Skeletal muscle tissue (tissue), 4 donors: ENCODE measurements around the gene ATP2B3. TPM values are rescaled to one million over a fixed set of nuclear protein-coding genes. Genes with fewer than 3 reads are reported as not detected.

Experiments used
- H3K27ac ChIP-seq: one replicate; pipeline ENCODE4 v1.7.0; 2013; ENCODE audit warnings: mild to moderate bottlenecking, low read depth, low read length, inconsistent platforms
- H3K27me3 ChIP-seq, 3 donors: one replicate each; pipeline ENCODE4 v1.7.0; 2013; ENCODE audit warnings: low read length in 3 of 3; ENCODE audit not compliant: control insufficient read depth in 3 of 3, insufficient read depth in 3 of 3
- H3K36me3 ChIP-seq, 3 donors: one replicate each; pipeline ENCODE4 v1.7.0; 2013; ENCODE audit warnings: low read length in 3 of 3; ENCODE audit not compliant: control insufficient read depth in 3 of 3, insufficient read depth in 3 of 3
- H3K4me1 ChIP-seq, 3 donors: one replicate each; pipeline ENCODE4 v1.7.0; 2013; ENCODE audit warnings: low read length in 3 of 3, mild to moderate bottlenecking in 3 of 3; ENCODE audit not compliant: control insufficient read depth in 3 of 3, insufficient read depth in 3 of 3
- H3K4me3 ChIP-seq, 3 donors: one replicate each; pipeline ENCODE4 v1.7.0; 2013; ENCODE audit warnings: low read length in 3 of 3
- H3K9ac ChIP-seq, 3 donors: one replicate each; pipeline ENCODE4 v1.7.0; 2013; ENCODE audit warnings: low read length in 3 of 3, mild to moderate bottlenecking in 3 of 3, moderate library complexity in 2 of 3, low read depth in 1 of 3
- H3K9me3 ChIP-seq, 3 donors: one replicate each; pipeline ENCODE4 v1.7.0; 2013; ENCODE audit warnings: low read length in 3 of 3; ENCODE audit not compliant: control insufficient read depth in 3 of 3
- total RNA-seq: library from RNA; depleted of rRNA; stranded (reverse); fragments of >200 nt; gene quantifications from one replicate; pipeline ENCODE4 v1.2.3, GENCODE V29; 2014
- donor health status: Osteomylitis.

The ATP2B3 gene
- total RNA-seq, 1 donor from 2014 or later = 0.52 TPM

DNA sequence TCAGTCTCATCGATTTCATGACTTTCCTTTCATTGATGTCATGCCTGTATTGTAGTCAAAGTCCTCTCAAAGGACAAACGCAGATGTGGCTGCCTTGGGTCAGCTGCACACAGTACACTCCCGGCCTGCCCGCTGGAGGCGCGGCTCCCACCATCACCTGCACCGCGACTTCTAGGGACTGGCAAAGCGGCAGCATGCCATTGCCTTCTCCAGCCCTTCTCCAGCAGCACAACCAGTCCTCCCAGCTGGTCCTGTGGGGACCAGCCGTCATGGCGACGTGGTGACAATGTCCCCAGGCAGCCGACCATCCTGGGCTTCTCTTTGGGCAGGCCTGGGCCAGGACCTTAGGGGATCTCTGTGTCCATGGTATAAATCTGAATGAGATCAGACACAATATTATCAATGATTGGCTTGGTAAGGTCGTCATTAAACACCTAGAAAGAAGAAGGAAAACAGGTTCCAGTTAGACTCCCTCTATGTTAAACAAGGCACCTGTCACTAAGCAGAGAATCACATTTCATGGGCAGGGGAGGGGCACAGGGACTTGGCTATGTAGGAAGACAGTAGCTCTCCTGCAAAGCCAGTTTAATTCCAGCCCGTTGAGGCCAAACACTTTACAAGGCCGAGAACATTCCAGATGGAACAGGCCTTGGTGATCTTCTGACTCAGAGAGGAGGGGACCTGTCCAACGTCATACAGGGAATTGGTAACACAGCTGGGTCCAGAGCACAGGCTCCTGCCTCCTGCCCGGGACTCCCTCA, 70.8 kb downstream of the ATP2B3 start:
- Histone ChIP-seq H3K27me3 (peaks cover 0 to 3% (median 0%) of the 10 kb centered on the region in 3 donors), H3K4me1 (peaks cover 1 to 13% (median 12%) of the 10 kb centered on the region in 3 donors), H3K36me3 (peaks cover 3 to 9% (median 8%) of the 10 kb centered on the region in 3 donors)

DNA sequence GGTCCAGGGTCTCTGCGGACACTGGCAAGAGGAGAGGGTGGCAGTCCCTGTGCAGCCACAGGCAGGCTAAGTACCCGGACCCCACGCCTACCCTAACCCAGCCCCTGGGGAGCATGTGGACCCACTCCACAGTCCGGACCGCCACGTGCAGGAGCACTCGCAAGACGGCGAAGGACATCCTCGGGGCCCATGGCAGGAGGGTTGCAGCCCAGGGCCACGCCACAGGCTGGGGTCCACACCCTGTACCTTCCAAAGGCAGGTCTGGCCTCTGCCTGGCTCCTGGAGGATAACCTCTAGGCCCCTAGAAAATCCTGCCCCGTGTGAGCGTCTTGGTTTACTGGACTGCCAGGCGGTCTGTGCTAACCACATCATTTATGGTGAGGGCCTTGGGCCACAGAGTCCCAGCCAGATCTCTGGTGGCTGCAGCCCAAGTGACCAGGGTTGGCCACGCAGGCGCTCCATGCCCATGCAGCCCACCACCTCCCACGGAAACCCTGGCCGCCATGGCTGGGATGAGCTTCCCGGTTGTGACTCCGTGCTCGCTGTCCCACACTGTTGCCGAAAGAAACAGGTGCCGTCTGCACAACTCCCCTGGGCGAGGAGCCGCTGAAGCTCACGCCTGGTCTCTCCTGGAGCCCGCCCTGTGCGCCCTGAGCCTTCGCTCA, 71.5 kb downstream of the ATP2B3 start:
- H3K27ac ChIP-seq = no peak overlapping the region
- H3K4me3 ChIP-seq = no peak overlapping the region
- H3K9ac ChIP-seq = no peak overlapping the region
- H3K4me1 ChIP-seq = peaks cover 5 to 20% (median 19%) of the 10 kb centered on the region in 3 donors
- H3K9me3 ChIP-seq = no peaks in the 10 kb centered on the region
- H3K36me3 ChIP-seq = peaks cover 3 to 15% (median 11%) of the 10 kb centered on the region in 3 donors
- peaks cover 0 to 3% (median 0%) of the 10 kb centered on the region in 3 donors for H3K27me3 ChIP-seq

More for the DNA sequence above, 70.8 kb downstream of the ATP2B3 start:
- H3K4me3 ChIP-seq = no peak overlapping the region
- H3K27ac ChIP-seq = no peak overlapping the region
- H3K9me3 ChIP-seq = no peaks in the 10 kb centered on the region
- no peak overlapping the region for H3K9ac ChIP-seq

DNA sequence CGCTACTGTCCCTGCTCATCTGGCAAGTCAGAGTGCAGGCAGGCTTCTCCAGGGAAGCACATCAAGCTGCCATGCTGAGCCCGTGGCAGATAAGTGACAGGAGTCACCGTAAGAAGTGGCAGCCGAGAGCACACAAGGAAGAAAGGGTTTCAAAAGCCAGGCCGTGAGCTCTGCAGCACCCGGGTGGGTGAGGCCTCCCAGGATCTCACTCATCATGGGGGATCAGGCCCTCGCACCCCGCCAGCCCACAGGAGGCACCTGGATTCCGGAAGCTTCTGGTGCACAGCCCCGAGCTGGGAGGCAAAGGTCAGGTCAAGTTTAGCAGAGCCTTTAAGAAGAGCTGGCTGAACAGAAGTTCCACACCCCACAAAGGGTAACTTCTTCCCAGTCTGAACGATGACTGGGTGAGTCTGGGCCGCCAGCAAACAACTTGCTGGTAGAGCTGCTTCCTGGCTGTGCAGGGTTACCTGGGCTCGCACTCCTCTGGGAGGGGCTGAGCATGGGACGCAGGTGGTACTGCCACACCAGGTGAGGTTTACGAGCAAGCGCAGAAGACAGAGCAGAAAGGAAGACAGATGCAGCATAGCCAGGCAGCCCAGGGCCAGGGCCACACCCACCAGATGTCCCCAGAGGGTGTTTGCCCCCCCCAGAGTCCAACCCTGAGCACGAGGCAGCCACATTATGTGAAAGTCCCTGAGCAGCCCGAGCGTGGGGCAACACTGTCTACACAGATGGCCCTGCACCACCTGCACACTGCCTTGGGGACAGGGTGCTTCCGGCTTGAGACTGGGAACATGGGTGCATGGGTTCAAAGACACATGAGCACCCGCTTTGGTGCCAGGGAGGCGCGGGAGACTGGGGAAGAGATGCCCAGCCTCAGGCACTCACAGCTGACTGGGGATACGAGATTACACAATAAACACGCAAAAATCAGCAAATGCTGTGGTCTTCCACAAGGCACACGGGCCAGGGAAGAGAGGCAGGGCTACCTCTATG, 73.8 kb downstream of the ATP2B3 start:
- H3K36me3 ChIP-seq = peaks cover 8 to 18% (median 11%) of the 10 kb centered on the region in 3 donors
- peaks cover 5 to 21% (median 19%) of the 10 kb centered on the region in 3 donors for H3K4me1 ChIP-seq
- H3K9ac ChIP-seq = no peak overlapping the region
- no peak overlapping the region for H3K4me3 ChIP-seq
- H3K27me3 ChIP-seq = peaks cover 0 to 3% (median 0%) of the 10 kb centered on the region in 3 donors
- H3K9me3 ChIP-seq = no peaks in the 10 kb centered on the region
- H3K27ac ChIP-seq = no peak overlapping the region

DNA sequence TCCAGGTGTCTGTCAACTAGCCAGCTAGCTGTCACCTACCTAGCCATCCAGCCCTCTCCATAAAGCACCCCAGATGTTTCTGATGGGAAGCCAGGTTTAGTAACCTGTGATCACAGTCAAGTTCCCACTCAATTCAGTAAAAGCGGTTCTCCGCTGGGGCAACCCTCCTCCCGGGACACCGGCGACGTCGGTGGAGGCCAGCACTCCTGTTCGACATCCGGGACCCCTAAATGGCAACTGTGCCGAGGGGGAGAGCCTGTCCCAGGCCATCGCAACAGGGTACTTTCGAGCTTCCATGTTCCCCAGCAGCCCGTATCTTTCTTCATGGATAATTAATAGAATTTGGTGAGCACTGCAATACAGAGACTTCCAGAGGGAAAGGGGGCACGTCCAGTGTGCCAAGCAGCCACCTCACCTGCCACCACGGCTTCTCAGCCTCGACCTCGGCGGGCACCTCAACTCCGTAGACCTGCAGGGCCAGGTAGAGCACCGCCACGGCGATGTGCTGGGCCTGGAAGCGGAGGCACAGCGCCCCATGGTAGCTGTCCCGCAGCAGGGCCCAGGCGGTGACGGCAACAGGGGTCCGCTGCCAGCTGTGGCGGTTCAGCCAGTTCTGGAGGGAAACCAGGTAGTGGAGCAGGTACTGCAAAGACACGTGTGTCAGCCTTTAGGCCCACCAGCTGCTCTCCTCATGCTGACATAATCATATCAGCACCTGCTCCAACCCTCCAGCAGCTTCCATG, 74.8 kb downstream of the ATP2B3 start:
- Histone ChIP-seq H3K36me3 (peaks cover 7 to 15% (median 8%) of the 10 kb centered on the region in 3 donors), H3K9ac (no peak overlapping the region), H3K27ac (no peak overlapping the region)

DNA sequence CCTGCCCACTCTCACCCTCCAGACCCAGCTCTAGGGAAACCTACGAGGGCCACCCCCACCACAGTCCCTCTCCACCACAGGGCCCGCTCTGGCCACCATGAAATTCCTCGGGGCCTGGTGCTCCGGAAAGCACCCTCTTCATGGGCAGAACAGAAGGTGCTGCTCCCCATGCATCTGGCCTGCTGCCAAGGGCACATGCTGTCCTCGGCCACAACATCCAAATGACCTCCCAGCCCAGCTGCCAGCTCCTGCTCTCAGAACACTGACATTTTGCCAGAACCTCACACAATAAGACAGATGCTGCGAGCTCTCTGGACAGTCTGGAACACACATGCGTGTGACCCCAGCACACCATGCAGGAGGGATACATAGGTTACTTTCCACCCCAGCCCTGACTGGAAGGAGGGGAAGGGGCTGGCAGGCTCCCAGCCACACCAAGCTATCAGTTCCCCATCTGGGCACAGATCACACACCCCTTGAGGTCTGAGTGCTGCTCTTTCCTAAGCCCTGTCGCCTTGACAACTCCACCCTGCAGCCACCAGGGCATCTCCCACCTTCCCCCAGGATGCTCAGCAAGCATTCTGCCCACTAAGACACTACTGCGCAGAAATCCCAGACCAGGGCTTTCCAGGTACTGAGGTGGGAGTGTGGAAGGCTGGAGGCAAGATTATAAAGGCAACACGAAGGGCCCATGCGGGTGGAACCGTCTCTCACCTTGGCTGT, 75.7 kb downstream of the ATP2B3 start:
- Histone ChIP-seq H3K27ac (no peak overlapping the region), H3K9me3 (no peaks in the 10 kb centered on the region), H3K4me3 (no peak overlapping the region), H3K36me3 (peaks cover 5 to 10% (median 7%) of the 10 kb centered on the region in 3 donors), H3K4me1 (peaks cover 5 to 24% (median 23%) of the 10 kb centered on the region in 3 donors), H3K9ac (peak overlapping the region in 1 of 3 donors; percentile 54), H3K27me3 (peaks cover 0 to 3% (median 0%) of the 10 kb centered on the region in 3 donors)

More for the DNA sequence above, 74.8 kb downstream of the ATP2B3 start:
- H3K4me3 ChIP-seq = no peak overlapping the region
- H3K4me1 ChIP-seq = peaks cover 5 to 21% (median 19%) of the 10 kb centered on the region in 3 donors
- no peaks in the 10 kb centered on the region for H3K9me3 ChIP-seq
- H3K27me3 ChIP-seq = peaks cover 0 to 3% (median 0%) of the 10 kb centered on the region in 3 donors

DNA sequence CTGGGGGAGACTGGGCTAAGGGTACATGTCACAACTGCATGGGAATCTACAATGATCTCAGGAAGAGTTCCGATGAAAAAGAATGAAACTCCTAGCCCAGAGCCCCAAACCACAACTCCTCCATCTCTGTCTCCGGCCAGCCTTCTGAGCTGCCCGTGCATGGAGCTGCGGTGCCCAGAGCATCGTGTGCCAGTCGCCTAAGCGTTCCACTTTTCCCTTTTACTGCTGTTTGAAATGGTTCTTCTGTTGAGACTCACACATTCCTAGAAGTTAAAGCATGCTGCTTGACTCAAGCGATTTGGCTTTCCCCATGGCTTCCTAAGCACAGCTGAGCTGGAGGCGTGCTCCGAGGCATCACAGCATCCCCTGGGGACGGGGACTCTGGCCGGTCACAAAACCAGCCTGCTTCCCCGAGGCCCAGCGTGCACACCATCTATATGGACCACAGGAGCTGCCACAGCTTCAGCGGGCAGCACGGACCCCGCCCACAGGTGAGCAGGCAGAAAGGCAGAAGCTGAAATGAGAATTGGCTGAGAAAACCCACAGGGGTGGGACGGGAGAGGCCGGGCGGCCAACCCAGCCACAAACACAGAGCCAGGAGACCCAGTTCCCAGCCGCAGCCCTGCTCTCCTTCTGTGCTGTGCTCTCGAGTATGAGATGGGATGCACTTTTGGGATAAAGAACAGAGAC, 76.5 kb downstream of the ATP2B3 start:
- H3K36me3 ChIP-seq = peaks cover 5 to 10% (median 6%) of the 10 kb centered on the region in 3 donors

DNA sequence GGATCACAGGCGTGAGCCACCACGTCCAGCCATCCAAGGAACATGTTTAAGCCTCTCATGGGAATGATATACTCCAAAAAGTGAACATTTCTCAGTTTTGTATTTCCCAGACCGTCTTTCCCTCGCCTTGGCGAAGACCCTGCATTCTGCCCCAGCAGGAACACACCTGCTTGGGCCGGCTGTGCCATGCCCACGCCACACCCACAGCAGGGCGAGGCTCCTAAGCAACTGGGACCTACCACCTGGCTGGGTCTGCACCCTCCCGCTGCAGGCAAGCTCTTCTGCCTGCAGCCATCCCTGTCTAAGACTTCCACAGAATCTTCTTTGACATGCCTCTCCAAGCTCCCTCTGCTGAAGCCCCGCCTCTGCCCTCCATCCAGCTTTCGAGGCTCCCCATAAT, 77.9 kb downstream of the ATP2B3 start:
- H3K9ac ChIP-seq = no peak overlapping the region
- no peak overlapping the region for H3K27ac ChIP-seq
- peaks cover 5 to 10% (median 5%) of the 10 kb centered on the region in 3 donors for H3K36me3 ChIP-seq

More for the DNA sequence above, 76.5 kb downstream of the ATP2B3 start:
- peaks cover 5 to 21% (median 19%) of the 10 kb centered on the region in 3 donors for H3K4me1 ChIP-seq
- no peak overlapping the region for H3K4me3 ChIP-seq
- H3K27me3 ChIP-seq = peaks cover 0 to 3% (median 0%) of the 10 kb centered on the region in 3 donors
- H3K9me3 ChIP-seq = no peaks in the 10 kb centered on the region
- H3K9ac ChIP-seq = peak overlapping the region in 1 of 3 donors; percentile 25
- no peak overlapping the region for H3K27ac ChIP-seq

More for the DNA sequence above, 77.9 kb downstream of the ATP2B3 start:
- Histone ChIP-seq H3K4me3 (no peak overlapping the region), H3K4me1 (peaks cover 11 to 29% (median 21%) of the 10 kb centered on the region in 3 donors), H3K9me3 (no peaks in the 10 kb centered on the region), H3K27me3 (peaks cover 0 to 3% (median 0%) of the 10 kb centered on the region in 3 donors)
